Tibial artery (tissue), 4 donors: ENCODE results near the gene FEM1A.
A peak's percentile ranks its signal among the peaks of the same experiment; 100 is the strongest.
"Not testable (repeated sequence)": the region's sequence is repeated elsewhere in the genome, so short reads cannot be mapped to it uniquely, and the experiment has no call there.

Source experiments
- DNase-seq, 2 donors: peaks; one replicate each; pipeline ENCODE4 v3.0.0-alpha.2; 2019
- H3K27ac ChIP-seq, 2 donors: fragments of 200-600 bp; sonication (generic) in 1 of 2; 1 replicate in 1 of 2; 2 replicates in 1 of 2; pipeline ENCODE4 v1.5.1; 2018 to 2019; ENCODE audit warnings: mild to moderate bottlenecking in 1 of 2
- H3K27me3 ChIP-seq, 2 donors: fragments of 200-600 bp; sonication (generic) in 1 of 2; one replicate each; pipeline versions ENCODE4 v1.5.1 to v1.6.0; 2016 to 2019
- H3K36me3 ChIP-seq, 3 donors: fragments of 200-600 bp; sonication (generic) in 2 of 3; one replicate each; pipeline ENCODE4 v1.5.1; 2016 to 2019; ENCODE audit warnings: mild to moderate bottlenecking in 2 of 3
- H3K4me1 ChIP-seq, 4 donors: fragments of 200-600 bp; sonication (generic) in 2 of 4; 1 replicate in 3 of 4; 2 replicates in 1 of 4; pipeline ENCODE4 v1.5.1; 2016 to 2019
- H3K4me3 ChIP-seq, 2 donors: fragments of 200-600 bp; sonication (generic) in 1 of 2; 1 replicate in 1 of 2; 2 replicates in 1 of 2; pipeline ENCODE4 v1.5.1; 2018 to 2019; ENCODE audit warnings: mild to moderate bottlenecking in 2 of 2
- H3K9me3 ChIP-seq, 3 donors: fragments of 200-600 bp; sonication (generic) in 1 of 3; one replicate each; pipeline ENCODE4 v1.5.1; 2016 to 2019
- intact Hi-C: fragments of 100-400 bp; cut with DNase I; formaldehyde crosslinking; loops from one replicate; pipeline ENCODE4 v1.15.0; 2023; ENCODE audit warnings: low total_unique reads
- TF ChIP-seq, protein P1 (sequence below), 2 experiments: fragments of 200-600 bp in 1 of 2; fragments of 450-650 bp in 1 of 2; IDR thresholded peaks; one replicate each; pipeline ENCODE4 v1.5.1; 2017 to 2019; ENCODE audit warnings: antibody characterized with exemption in 2 of 2, mild to moderate bottlenecking in 1 of 2, moderate library complexity in 1 of 2

FEM1A gene

DNA sequence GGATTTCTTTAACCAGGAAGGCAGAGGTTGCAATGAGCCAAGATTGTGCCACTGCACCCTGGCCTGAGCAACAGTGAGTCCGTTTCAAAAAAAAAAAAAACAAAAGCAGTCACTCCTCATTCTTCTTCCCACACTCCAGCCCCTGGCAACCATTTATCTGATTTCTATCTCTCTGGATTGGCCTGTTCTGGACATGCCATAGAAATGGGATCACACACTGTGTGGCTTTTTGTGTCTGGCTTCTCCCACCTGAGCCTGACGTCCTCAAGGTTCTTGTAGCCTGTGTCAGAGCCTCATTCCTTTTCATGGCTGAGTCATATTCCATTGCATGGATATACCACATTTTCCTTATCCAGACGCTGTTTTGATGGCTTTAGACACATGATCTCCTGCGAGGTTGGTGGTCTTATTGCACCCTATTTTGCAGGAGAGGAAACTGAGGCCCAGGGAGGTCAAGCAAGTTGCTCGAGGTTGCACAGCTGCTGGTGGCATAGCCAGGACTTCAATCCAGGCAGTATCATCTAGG lies 15.8 kb upstream of the FEM1A start:
- TF ChIP-seq, protein P1, sequence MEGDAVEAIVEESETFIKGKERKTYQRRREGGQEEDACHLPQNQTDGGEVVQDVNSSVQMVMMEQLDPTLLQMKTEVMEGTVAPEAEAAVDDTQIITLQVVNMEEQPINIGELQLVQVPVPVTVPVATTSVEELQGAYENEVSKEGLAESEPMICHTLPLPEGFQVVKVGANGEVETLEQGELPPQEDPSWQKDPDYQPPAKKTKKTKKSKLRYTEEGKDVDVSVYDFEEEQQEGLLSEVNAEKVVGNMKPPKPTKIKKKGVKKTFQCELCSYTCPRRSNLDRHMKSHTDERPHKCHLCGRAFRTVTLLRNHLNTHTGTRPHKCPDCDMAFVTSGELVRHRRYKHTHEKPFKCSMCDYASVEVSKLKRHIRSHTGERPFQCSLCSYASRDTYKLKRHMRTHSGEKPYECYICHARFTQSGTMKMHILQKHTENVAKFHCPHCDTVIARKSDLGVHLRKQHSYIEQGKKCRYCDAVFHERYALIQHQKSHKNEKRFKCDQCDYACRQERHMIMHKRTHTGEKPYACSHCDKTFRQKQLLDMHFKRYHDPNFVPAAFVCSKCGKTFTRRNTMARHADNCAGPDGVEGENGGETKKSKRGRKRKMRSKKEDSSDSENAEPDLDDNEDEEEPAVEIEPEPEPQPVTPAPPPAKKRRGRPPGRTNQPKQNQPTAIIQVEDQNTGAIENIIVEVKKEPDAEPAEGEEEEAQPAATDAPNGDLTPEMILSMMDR (IDR thresholded peaks at IDR 0.05) = no peak
- DNase-seq = no peak
- Histone ChIP-seq H3K36me3 (no peaks in the 10 kb centered on the region), H3K4me1 (no peaks in the 10 kb centered on the region), H3K27ac (no peak overlapping the region), H3K27me3 (peaks cover 0 to 45% of the 10 kb centered on the region in 2 donors), H3K4me3 (no peak overlapping the region), H3K9me3 (no peaks in the 10 kb centered on the region)
- intact Hi-C loops = no loop called here

DNA sequence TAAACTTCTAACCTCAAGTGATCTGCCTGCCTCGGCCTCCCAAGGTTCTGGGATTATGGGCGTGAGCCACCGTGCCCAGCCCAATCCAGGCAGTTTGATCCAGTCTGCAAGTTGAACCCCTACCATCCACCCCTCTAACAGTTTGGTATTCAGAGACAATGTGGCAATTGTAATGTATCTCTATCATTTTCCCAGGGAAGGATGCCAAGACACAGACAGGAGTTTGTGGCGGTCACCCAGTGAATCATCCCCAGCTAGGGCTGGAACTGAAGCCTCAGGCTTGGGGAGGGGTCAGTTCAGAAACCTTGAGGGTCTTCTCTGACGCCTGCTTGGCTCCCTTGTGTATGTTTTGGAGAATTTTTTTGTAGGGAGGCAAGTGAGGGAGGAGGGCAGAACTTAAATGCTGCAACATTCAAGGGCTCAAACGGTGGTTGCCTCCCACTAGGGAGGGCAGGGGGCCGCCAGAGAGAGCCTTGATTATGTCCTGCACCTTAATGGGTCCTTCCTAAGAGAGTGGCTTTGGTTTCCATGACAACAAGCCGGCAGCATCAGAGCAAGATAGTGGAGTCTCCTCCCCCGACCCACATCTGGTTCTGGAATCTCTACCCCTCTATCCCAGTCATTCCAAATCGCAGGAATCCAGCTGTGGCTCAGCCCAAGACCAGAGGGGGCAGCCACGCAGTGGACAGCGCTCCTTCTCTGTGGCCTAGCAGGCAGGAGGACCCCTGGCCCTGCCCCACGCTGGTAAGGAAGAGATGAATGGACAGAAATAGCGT lies 14.9 kb upstream of the FEM1A start:
- H3K9me3 ChIP-seq = no peaks in the 10 kb centered on the region
- peaks cover 0 to 51% of the 10 kb centered on the region in 2 donors for H3K27me3 ChIP-seq
- H3K4me3 ChIP-seq = no peak overlapping the region
- no peak overlapping the region for H3K27ac ChIP-seq
- TF ChIP-seq, protein P1 (IDR thresholded peaks at IDR 0.05) = no peak
- DNase-seq = no peak
- no peaks in the 10 kb centered on the region for H3K4me1 ChIP-seq
- intact Hi-C loops = no loop called here
- H3K36me3 ChIP-seq = no peaks in the 10 kb centered on the region

DNA sequence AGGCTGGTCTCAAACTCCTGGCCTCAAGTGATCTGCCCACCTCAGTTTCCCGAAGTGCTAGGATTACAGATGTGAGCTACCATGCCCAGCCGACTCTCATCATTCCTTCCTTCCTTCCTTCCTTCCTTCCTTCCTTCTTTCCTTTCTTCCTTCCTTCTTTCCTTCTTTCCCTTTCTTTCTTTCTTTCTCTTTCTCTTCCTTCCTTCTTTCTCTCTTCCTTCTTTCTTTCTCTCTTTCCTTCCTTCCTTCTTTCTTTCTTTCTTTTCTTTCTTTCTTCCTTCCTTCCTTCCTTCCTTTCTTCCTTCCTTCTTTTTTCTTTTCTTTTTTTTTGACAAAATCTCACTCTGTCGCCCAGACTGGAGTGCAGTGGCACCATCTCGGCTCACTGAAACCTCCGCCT lies 13.4 kb upstream of the FEM1A start:
- H3K4me3 ChIP-seq, H3K27ac ChIP-seq, H3K9me3 ChIP-seq, DNase-seq, H3K4me1 ChIP-seq, intact Hi-C loops, H3K36me3 ChIP-seq: not testable (repeated sequence)
- peaks cover 0 to 59% of the 10 kb centered on the region in 2 donors for H3K27me3 ChIP-seq

DNA sequence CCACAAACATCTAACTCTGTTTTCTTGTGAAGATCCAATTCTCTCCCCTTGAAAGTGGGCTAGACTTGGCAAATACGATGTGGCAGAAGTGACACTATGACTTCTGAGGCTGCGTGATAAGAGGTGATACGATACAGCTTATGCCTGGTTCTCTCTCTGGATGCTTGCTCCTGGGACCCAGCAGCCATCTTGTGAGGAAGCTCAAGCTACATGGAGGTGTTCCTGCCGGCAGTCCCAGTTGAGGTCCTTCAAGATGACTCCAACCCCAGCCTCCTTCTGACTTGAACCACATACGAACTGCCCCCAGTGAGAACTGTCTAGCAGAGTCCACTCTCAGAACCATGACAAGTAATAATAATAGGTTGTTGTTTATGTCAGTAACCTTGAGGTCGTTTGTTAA lies 10.7 kb upstream of the FEM1A start:
- H3K36me3 ChIP-seq = no peaks in the 10 kb centered on the region
- no peak for DNase-seq
- H3K4me3 ChIP-seq = no peak overlapping the region
- TF ChIP-seq, protein P1 (IDR thresholded peaks at IDR 0.05) = no peak
- no peak overlapping the region for H3K27ac ChIP-seq
- intact Hi-C loops = no loop called here
- peaks cover 0 to 63% of the 10 kb centered on the region in 2 donors for H3K27me3 ChIP-seq
- no peaks in the 10 kb centered on the region for H3K4me1 ChIP-seq
- no peaks in the 10 kb centered on the region for H3K9me3 ChIP-seq

DNA sequence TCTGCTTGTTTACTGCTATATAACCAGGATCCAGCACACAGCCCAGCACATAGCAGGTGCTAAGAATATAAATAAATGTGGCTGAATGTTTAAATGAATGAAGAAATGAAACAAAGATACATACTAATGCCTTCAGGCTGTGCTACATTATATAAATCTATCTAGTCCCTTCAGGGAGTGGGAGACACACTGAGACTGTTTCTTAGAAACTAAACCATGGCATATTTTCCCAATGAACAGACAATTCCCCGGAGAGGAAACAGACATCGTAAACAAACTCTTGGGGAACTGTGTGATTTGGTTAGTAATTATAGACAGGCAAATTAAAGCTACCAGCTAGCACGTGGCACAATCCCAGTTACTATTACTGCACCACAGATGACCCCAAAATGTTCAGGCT lies 9.7 kb upstream of the FEM1A start:
- peaks cover 0 to 53% of the 10 kb centered on the region in 2 donors for H3K27me3 ChIP-seq
- no peak for DNase-seq
- intact Hi-C loops = no loop called here

DNA sequence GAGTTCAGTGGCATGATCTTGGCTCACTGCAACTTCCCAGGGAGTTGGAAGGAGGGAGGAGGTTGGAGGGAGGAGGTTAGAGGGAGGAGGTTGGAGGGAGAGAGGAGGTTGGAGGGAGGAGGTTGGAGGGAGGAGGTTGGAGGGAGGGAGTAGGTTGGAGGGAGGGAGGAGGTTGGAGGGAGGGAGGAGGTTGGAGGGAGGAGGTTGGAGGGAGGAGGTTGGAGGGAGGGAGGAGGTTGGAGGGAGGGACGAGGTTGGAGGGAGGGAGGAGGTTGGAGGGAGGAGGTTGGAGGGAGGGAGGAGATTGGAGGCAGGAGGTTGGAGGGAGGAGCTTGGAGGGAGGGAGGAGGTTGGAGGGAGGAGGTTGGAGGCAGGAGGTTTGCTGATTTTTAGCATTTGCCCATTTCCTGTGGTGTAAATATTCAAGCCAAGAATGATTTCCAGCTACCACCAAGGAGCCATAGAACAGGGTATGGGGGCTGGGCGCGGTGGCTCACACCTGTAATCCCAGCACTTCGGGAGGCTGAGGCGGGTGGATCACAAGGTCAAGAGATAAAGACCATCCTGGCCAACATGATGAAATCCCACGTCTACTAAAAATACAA lies 5.0 kb upstream of the FEM1A start:
- intact Hi-C loops, H3K9me3 ChIP-seq, H3K4me3 ChIP-seq, H3K27ac ChIP-seq, DNase-seq, H3K36me3 ChIP-seq, H3K4me1 ChIP-seq: not testable (repeated sequence)
- peaks cover 0 to 30% of the 10 kb centered on the region in 2 donors for H3K27me3 ChIP-seq

More for the DNA sequence above, 9.7 kb upstream of the FEM1A start:
- TF ChIP-seq, protein P1 (IDR thresholded peaks at IDR 0.05) = no peak
- Histone ChIP-seq H3K4me3 (no peak overlapping the region), H3K4me1 (no peaks in the 10 kb centered on the region), H3K9me3 (no peaks in the 10 kb centered on the region), H3K36me3 (no peaks in the 10 kb centered on the region), H3K27ac (no peak overlapping the region)

DNA sequence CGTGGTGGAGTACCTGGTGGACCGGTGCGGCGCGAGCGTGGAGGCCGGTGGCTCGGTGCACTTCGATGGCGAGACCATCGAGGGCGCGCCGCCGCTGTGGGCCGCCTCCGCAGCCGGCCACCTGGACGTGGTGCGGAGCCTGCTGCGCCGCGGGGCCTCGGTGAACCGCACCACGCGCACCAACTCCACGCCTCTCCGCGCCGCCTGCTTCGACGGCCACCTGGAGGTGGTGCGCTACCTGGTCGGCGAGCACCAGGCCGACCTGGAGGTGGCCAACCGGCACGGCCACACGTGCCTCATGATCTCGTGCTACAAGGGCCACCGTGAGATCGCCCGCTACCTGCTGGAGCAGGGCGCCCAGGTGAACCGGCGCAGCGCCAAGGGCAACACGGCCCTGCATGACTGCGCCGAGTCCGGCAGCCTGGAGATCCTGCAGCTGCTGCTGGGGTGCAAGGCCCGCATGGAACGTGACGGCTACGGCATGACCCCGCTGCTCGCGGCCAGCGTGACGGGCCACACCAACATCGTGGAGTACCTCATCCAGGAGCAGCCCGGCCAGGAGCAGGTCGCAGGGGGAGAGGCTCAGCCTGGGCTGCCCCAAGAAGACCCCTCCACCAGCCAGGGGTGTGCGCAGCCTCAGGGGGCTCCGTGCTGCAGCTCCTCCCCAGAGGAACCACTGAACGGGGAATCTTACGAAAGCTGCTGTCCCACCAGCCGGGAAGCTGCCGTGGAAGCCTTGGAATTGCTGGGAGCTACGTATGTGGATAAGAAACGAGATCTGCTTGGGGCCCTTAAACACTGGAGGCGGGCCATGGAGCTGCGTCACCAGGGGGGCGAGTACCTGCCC lies 708 bp downstream of the FEM1A start:
- intact Hi-C loops, DNase-seq, H3K27me3 ChIP-seq, H3K9me3 ChIP-seq: not testable (repeated sequence)
- peak overlapping the region; percentile 76 to 79 for H3K4me3 ChIP-seq
- peak overlapping the region; percentile 83 to 87 for H3K27ac ChIP-seq
- peaks cover 0 to 43% (median 29%) of the 10 kb centered on the region in 4 donors for H3K4me1 ChIP-seq
- peaks cover 32 to 44% (median 44%) of the 10 kb centered on the region in 3 donors for H3K36me3 ChIP-seq

DNA sequence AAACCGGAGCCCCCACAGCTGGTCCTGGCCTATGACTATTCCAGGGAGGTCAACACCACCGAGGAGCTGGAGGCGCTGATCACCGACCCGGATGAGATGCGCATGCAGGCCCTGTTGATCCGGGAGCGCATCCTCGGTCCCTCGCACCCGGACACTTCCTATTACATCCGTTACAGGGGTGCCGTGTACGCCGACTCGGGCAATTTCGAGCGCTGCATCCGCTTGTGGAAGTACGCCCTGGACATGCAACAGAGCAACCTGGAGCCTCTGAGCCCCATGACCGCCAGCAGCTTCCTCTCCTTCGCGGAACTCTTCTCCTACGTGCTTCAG lies 1.3 kb downstream of the FEM1A start:
- Histone ChIP-seq H3K36me3 (peaks cover 36 to 49% (median 44%) of the 10 kb centered on the region in 3 donors), H3K4me1 (peaks cover 0 to 43% (median 29%) of the 10 kb centered on the region in 4 donors), H3K4me3 (peak overlapping the region; percentile 76 to 79)
- H3K9me3 ChIP-seq, H3K27ac ChIP-seq, H3K27me3 ChIP-seq, intact Hi-C loops, DNase-seq: not testable (repeated sequence)

DNA sequence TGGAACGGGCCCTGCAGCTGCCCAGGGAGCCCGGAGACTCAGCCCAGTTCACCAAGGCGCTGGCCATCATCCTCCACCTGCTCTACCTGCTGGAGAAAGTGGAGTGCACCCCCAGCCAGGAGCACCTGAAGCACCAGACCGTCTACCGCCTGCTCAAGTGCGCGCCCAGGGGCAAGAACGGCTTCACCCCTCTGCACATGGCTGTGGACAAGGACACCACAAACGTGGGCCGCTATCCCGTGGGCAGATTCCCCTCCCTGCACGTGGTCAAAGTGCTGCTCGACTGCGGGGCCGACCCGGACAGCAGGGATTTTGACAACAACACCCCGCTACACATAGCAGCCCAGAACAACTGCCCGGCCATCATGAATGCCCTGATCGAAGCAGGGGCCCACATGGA lies 1.7 kb downstream of the FEM1A start:
- intact Hi-C loops, H3K27me3 ChIP-seq, DNase-seq, H3K27ac ChIP-seq, H3K4me3 ChIP-seq, H3K9me3 ChIP-seq: not testable (repeated sequence)
- H3K4me1 ChIP-seq = peaks cover 0 to 43% (median 29%) of the 10 kb centered on the region in 4 donors
- peaks cover 36 to 49% (median 47%) of the 10 kb centered on the region in 3 donors for H3K36me3 ChIP-seq
